Lung (tissue), 12 donors: Measurements from ENCODE around the gene PHACTR3. TPM values are rescaled to one million over a fixed set of nuclear protein-coding genes. Genes with fewer than 3 reads are reported as not detected.
A peak's percentile ranks its signal among the peaks of the same experiment; 100 is the strongest.

Experiments used
- ATAC-seq: fragments of 200-7000 bp; cut with Tn5 transposase; one replicate; pipeline ENCODE4 v1.9.1; 2020; ENCODE audit warnings: moderate number of reproducible peaks; ENCODE audit not compliant: insufficient read depth, low FRiP score
- DNase-seq, 3 donors: peaks; one replicate each; pipeline ENCODE4 v3.0.0-alpha.2; 2013 to 2017
- H3K27ac ChIP-seq, 2 donors: one replicate each; pipeline ENCODE4 v1.5.1; 2013; ENCODE audit warnings: mild to moderate bottlenecking in 2 of 2, moderate library complexity in 2 of 2, control low read depth in 1 of 2, inconsistent platforms in 1 of 2, low read depth in 1 of 2, low read length in 1 of 2
- H3K27me3 ChIP-seq, 3 donors: one replicate each; pipeline ENCODE4 v1.5.1; 2013; ENCODE audit warnings: low read length in 2 of 3; ENCODE audit not compliant: control insufficient read depth in 3 of 3, insufficient read depth in 3 of 3
- H3K36me3 ChIP-seq, 4 donors: one replicate each; pipeline ENCODE4 v1.5.1; 2013; ENCODE audit warnings: low read length in 4 of 4, mild to moderate bottlenecking in 1 of 4, moderate library complexity in 1 of 4; ENCODE audit not compliant: control insufficient read depth in 4 of 4, insufficient read depth in 4 of 4
- H3K4me1 ChIP-seq, 5 donors: one replicate each; pipeline ENCODE4 v1.5.1; 2013; ENCODE audit warnings: low read length in 5 of 5, mild to moderate bottlenecking in 2 of 5, moderate library complexity in 1 of 5; ENCODE audit not compliant: control insufficient read depth in 5 of 5, insufficient read depth in 5 of 5
- H3K4me3 ChIP-seq: one replicate; pipeline ENCODE4 v1.5.1; 2013; ENCODE audit warnings: mild to moderate bottlenecking, control low read depth, moderate library complexity
- H3K9ac ChIP-seq, 2 donors: one replicate each; pipeline ENCODE4 v1.5.1; 2013; ENCODE audit warnings: low read length in 2 of 2, control low read depth in 1 of 2; ENCODE audit not compliant: insufficient read depth in 1 of 2
- H3K9me3 ChIP-seq, 4 donors: one replicate each; pipeline ENCODE4 v1.5.1; 2013; ENCODE audit warnings: low read length in 3 of 4, mild to moderate bottlenecking in 1 of 4, moderate library complexity in 1 of 4; ENCODE audit not compliant: control insufficient read depth in 4 of 4, insufficient read depth in 3 of 4
- CTCF ChIP-seq: IDR thresholded peaks from 2 replicates; pipeline ENCODE4 v1.5.1; 2012; ENCODE audit warnings: mild to moderate bottlenecking; ENCODE audit errors: control extremely low read depth, extremely low read depth
- WGBS, 2 donors: extraction: QIAGEN DNeasy Blood & Tissue Kit; methylation state at CpG; one replicate each; pipeline ENCODE4 v1.1.7; 2013; 5-methylcytosine and 5-hydroxymethylcytosine counted together
- polyA plus RNA-seq, 2 donors: library from polyadenylated mRNA; stranded (reverse); fragments of 200-250 nt; gene quantifications; one replicate each; pipeline ENCODE4 v1.2.1, GENCODE V29; 2013
- total RNA-seq, 2 donors: library from RNA; depleted of rRNA in 1 of 2; stranded (reverse); fragments of >200 nt in 1 of 2; gene quantifications; one replicate each; pipeline ENCODE4 v1.2.1, GENCODE V29; 2014 to 2021
- donor health status: control.
- donor health status: control.
- donor health status: Bipolar disorder and iron deficiency.
- donor health status: healthy.
- donor health status: DM: yes; HTN: yes; CAD: no.

The PHACTR3 gene
- total and polyA plus RNA-seq, 4 donors = 3.8 to 12.0 (median 5.9) TPM

GRCh38 chr20:59703046-59703445 lies 98.7 kb downstream of the PHACTR3 start:
- no peak overlapping the region for H3K9ac ChIP-seq
- ATAC-seq (no peak), DNase-seq (no peak)
- H3K27ac ChIP-seq = no peak overlapping the region
- TF ChIP-seq CTCF = no peak
- H3K36me3 ChIP-seq = no peaks in the 10 kb centered on the region
- no peak overlapping the region for H3K4me3 ChIP-seq
- no peaks in the 10 kb centered on the region for H3K9me3 ChIP-seq
- H3K27me3 ChIP-seq = peaks cover 0 to 13% (median 3%) of the 10 kb centered on the region in 3 donors
- WGBS, 2 donors = 72 to 79% methylated on average over 5 of the region's 5 CpGs
- peaks cover 0 to 11% (median 0%) of the 10 kb centered on the region in 5 donors for H3K4me1 ChIP-seq

DNA sequence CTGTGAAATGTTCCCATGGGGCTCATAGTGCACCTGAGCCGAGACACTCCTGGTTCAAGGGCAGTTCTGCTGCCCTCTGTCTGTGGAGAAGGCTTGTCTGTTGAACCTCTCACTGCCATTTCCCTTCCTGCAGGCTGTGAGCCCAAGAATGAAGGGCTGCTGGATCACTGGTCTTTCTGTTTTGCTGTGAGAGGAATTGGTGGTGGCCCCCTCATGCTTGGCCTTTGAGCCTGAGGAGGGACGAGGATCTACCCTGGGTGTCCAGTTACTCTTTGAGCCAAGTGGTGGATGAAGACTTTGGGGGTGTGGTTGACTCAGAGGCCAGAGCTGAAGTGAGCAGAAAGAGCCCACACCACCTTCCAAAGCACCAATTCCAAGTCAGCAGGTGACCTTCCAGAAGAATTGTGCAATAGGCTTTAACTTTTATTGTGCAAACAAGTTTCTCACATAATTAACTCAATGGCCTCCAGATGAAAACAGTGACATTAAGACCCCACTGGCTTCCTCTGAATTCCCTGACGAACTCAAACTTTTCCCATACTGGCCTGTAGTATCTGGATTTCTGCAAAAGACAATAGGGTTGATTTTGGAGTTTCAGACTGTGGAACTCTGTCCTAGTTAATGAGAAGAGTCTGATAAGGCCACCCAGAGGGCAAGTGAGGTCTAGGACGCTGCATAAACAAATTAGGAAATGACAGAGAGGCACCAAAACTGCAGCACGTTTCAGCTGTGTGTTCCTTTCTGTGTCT lies 101.5 kb downstream of the PHACTR3 start:
- peak in 2 of 3 donors; percentile 50 to 77 for DNase-seq
- peaks cover 0 to 13% (median 0%) of the 10 kb centered on the region in 3 donors for H3K27me3 ChIP-seq
- H3K27ac ChIP-seq = no peak overlapping the region
- 31 to 35% methylated on average over 5 of the region's 5 CpGs for WGBS, 2 donors
- H3K4me1 ChIP-seq = peaks cover 0 to 11% (median 0%) of the 10 kb centered on the region in 5 donors
- H3K9me3 ChIP-seq = no peaks in the 10 kb centered on the region
- no peak overlapping the region for H3K4me3 ChIP-seq
- no peak for ATAC-seq
- no peaks in the 10 kb centered on the region for H3K36me3 ChIP-seq
- TF ChIP-seq CTCF = no peak
- no peak overlapping the region for H3K9ac ChIP-seq

DNA sequence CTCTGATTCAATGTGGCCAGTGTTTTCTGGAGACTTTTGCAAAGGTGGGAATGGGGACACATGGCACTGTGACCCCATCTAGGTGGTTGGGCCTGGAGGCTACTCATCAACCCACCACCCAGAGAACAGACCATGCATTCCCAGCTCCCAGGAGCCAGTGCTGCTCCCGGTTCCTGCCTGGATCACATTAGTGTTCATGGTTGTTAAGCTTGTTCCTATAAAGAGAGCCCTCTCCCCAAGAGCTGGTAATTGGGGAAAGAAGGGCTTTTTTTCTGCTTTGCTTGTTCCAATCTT lies 102.0 kb downstream of the PHACTR3 start:
- H3K4me3 ChIP-seq = no peak overlapping the region
- H3K36me3 ChIP-seq = no peaks in the 10 kb centered on the region
- peaks cover 0 to 13% (median 0%) of the 10 kb centered on the region in 3 donors for H3K27me3 ChIP-seq
- H3K9ac ChIP-seq = no peak overlapping the region
- peaks cover 0 to 11% (median 0%) of the 10 kb centered on the region in 5 donors for H3K4me1 ChIP-seq
- DNase-seq = no peak
- H3K27ac ChIP-seq = no peak overlapping the region
- no peak for ATAC-seq
- H3K9me3 ChIP-seq = no peaks in the 10 kb centered on the region
- WGBS, 2 donors = 52 to 71% methylated on average over 1 of the region's 1 CpG
- TF ChIP-seq CTCF = no peak

- no peak overlapping the region for H3K9ac ChIP-seq
- no peak overlapping the region for H3K27ac ChIP-seq
- ATAC-seq (no peak), DNase-seq (no peak)
- no peak overlapping the region for H3K4me3 ChIP-seq
- no peak for TF ChIP-seq CTCF
- peaks cover 0 to 11% (median 0%) of the 10 kb centered on the region in 5 donors for H3K4me1 ChIP-seq
- H3K9me3 ChIP-seq = peaks cover 0 to 4% (median 1%) of the 10 kb centered on the region in 4 donors
- WGBS, 2 donors = 80 to 88% methylated on average over 6 of the region's 6 CpGs
- peaks cover 0 to 5% (median 2%) of the 10 kb centered on the region in 3 donors for H3K27me3 ChIP-seq
- H3K36me3 ChIP-seq = no peaks in the 10 kb centered on the region
These were observed 104.0 kb downstream of the PHACTR3 start for GRCh38 chr20:59708326-59708725.
